GM13977 (cell line): ENCODE measurements around the gene METTL2A.
"Not testable (repeated sequence)": the region's sequence is repeated elsewhere in the genome, so short reads cannot be mapped to it uniquely, and the experiment has no call there.

Source experiments
- DNase-seq: peaks from one replicate; pipeline ENCODE4 v3.0.0; 2012; ENCODE audit warnings: low spot score
- CTCF ChIP-seq: IDR thresholded peaks from 2 replicates; pipeline ENCODE4 v1.5.1; 2012; ENCODE audit warnings: mild to moderate bottlenecking, control low read depth; ENCODE audit not compliant: insufficient read depth; ENCODE audit errors: extremely low read depth, missing control alignments
- in situ Hi-C: fragments of 300-500 bp; cut with MboI; formaldehyde crosslinking; loops from one replicate; pipeline ENCODE4 v1.12.0; 2022; ENCODE audit warnings: low sequenced_read_pairs, low pct_unique_long_range_greater_than_20kb, mixed read lengths, inconsistent platforms; ENCODE audit not compliant: unreplicated experiment

The METTL2A gene

GRCh38 chr17:62405451-62405850, 18.2 kb upstream of the METTL2A start:
- no peak for TF ChIP-seq CTCF
- in situ Hi-C loops, result no loop called here
- DNase-seq, result no peak

DNA sequence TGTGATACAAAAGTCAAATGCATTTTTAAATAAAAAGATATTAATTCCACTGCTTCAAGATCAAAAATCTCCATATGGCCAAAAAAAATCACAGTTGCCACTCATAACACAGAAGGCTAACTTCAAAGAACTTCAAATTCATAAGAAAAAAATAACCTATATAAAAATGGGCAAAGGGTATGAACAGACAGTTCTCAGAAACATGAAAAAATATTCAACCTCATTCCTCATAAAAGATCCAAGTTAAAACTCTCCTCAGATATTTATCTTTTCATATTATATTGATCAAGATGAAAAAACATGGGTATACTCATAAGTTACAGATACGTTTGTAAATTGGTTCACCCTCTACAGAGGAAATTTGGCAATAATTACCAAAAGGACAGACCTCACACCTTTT, 10.6 kb upstream of the METTL2A start:
- in situ Hi-C loops, DNase-seq: not testable (repeated sequence)

DNA sequence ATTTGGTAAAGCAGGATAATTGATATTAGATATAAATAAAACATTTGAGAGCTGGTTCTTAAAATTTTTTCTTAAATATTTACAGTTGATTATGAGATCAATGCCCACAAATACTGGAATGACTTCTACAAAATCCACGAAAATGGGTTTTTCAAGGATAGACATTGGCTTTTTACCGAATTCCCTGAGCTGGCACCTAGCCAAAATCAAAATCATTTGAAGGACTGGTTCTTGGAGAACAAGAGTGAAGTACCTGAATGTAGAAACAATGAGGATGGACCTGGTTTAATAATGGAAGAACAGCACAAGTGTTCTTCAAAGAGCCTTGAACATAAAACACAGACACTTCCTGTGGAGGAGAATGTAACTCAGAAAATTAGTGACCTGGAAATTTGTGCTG, 2.5 kb downstream of the METTL2A start:
- DNase-seq, in situ Hi-C loops: not testable (repeated sequence)

GRCh38 chr17:62435251-62435650, 11.6 kb downstream of the METTL2A start:
- DNase-seq, in situ Hi-C loops: not testable (repeated sequence)

- DNase-seq, in situ Hi-C loops: not testable (repeated sequence)
Observed at GRCh38 chr17:62441181-62441580, 17.5 kb downstream of the METTL2A start.

DNA sequence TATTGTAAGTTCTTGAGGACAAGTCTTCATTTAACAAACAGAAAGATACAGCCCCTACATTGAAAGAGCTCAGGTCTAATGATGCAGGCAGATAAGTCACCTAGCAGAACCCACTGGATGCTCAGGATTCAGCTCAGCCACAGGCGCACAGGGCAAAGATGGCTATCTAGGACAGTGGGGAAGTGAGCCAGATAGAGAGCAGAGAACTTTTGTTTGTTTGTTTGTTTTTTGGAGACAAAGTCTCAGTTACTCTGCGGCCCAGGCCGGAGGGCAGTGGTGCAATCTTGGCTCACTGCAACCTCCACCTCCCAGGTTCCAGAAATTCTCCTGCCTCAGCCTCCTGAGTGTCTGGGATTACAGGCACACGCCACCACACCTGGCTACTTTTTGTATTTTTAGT, 20.4 kb downstream of the METTL2A start:
- in situ Hi-C loops, result no loop called here
- DNase-seq, result no peak

GRCh38 chr17:62445791-62446190, 22.1 kb downstream of the METTL2A start:
- DNase-seq, in situ Hi-C loops: not testable (repeated sequence)

More for the DNA sequence above, 20.4 kb downstream of the METTL2A start:
- no peak for TF ChIP-seq CTCF

DNA sequence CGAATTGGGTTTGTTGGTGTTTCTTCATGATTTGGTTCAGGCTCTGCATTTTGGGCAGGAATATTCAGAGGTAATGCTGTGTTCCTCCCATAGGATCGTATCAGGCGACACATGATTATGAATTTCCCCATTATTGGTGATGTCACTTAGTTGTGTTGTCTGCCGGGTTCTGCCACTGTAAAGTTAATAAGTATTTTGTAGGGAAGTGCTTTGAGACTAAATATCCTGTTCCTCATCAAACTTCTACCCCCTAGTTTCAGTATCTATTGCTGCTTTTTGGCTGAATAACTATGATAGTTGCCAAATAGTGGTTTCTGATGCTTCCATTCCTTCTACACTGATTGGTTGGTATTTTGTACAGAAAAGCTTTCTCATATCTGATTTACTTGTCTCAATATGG, 28.5 kb downstream of the METTL2A start:
- DNase-seq, in situ Hi-C loops: not testable (repeated sequence)

- in situ Hi-C loops, DNase-seq: not testable (repeated sequence)
Observed at GRCh38 chr17:62453041-62453440, 29.3 kb downstream of the METTL2A start.

GRCh38 chr17:62453656-62454055, 30.0 kb downstream of the METTL2A start:
- DNase-seq, in situ Hi-C loops: not testable (repeated sequence)

DNA sequence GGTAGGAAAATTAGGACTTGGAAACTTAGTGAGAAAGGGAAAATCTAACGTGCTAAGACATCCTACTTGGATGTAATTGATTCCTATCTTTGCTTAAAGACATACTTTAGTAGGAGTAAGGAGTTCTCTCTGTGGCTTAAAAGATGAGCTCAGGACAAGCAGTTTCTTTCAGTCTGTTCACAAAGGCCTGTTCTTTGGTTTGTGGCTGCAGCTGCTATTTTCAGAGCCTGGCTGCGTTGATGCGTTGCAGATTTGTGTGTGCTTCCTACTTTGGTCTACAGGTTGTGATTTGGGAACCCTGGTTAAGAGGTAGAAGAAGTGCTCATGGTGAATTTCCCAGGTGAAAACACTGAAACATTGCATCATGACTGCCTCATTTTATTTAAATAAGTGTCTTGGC, 30.4 kb downstream of the METTL2A start:
- in situ Hi-C loops, result not testable (repeated sequence)
- DNase-seq, result peak; percentile 26

DNA sequence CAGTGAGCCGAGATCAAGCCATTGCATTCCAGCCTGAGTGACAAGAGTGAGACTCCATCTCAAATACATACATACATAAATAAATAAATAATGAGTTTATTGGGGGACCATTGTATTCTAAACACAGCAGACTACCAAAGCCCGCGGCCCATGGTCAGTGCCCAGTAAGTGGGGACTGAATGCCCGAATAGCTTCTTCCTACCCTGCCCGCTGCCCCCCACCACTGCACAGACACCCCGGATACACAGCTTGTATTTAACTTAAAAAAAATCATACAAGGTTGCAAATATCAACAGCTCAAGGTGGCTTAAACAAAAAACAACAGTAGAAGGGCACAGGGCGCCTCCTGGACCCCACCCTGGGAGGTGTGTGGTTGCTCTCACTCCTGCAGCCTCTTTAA, 32.3 kb downstream of the METTL2A start:
- in situ Hi-C loops, result no loop called here
- no peak for TF ChIP-seq CTCF

GRCh38 chr17:62458483-62458882, 34.8 kb downstream of the METTL2A start:
- in situ Hi-C loops, DNase-seq: not testable (repeated sequence)

More for the DNA sequence above, 32.3 kb downstream of the METTL2A start:
- DNase-seq, result no peak

DNA sequence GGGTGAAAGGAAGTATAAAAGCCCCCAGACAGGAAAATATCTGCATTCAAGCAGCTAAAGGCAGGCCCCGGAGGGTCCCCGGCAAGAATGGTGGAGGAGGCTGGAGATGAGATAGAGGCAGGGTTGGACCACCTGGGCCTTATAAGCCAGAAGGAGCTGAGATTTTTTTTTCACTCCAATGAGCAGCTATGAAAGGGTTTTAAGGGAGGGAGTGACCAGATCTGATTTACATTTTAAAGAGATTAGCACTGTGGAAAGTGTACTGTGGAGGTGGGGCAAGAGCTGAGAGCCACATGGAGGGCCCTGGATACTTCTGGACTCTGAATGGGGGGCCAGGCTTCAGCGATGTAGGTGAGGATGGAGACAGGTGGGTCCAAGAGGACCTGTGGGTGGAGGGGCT, 40.7 kb downstream of the METTL2A start:
- in situ Hi-C loops, DNase-seq: not testable (repeated sequence)

GRCh38 chr17:62465271-62465670, 41.6 kb downstream of the METTL2A start:
- in situ Hi-C loops, DNase-seq: not testable (repeated sequence)
